Astrocyte (in vitro differentiated cells and primary cell): ENCODE results near the gene ENOSF1. TPM values are rescaled to one million over a fixed set of nuclear protein-coding genes. Genes with fewer than 3 reads are reported as not detected.

Experiments
- DNase-seq: peaks from one replicate; pipeline ENCODE4 v3.0.0-alpha.2; 2010; ENCODE audit warnings: low read depth
- FAIRE-seq: peaks from 2 replicates; lab custom pipeline; 2011; peaks lifted over from hg19 to GRCh38; lab: Jason Lieb, UNC
- H2AFZ ChIP-seq: 2 replicates; pipeline ENCODE4 v1.6.0; 2012; ENCODE audit warnings: low read depth, low read length, inconsistent platforms
- H3K27ac ChIP-seq: 2 replicates; pipeline ENCODE4 v1.5.1; 2011; ENCODE audit warnings: low read depth, low read length, inconsistent platforms
- H3K27me3 ChIP-seq: 2 replicates; pipeline ENCODE4 v1.6.0; 2011; ENCODE audit warnings: low read length, inconsistent platforms; ENCODE audit not compliant: insufficient read depth
- H3K36me3 ChIP-seq: 2 replicates; pipeline ENCODE4 v1.5.1; 2011; ENCODE audit warnings: low read length, inconsistent platforms; ENCODE audit not compliant: insufficient read depth
- H3K4me1 ChIP-seq: 2 replicates; pipeline ENCODE4 v1.5.1; 2011; ENCODE audit warnings: low read length, inconsistent platforms; ENCODE audit not compliant: insufficient read depth
- H3K4me2 ChIP-seq: 2 replicates; pipeline ENCODE4 v1.6.0; 2012; ENCODE audit warnings: low read length, inconsistent platforms
- H3K4me3 ChIP-seq: 2 replicates; pipeline ENCODE4 v1.5.1; 2011; ENCODE audit warnings: low read depth, mild to moderate bottlenecking, low read length, inconsistent platforms; ENCODE audit not compliant: insufficient read depth
- H3K79me2 ChIP-seq: 2 replicates; pipeline ENCODE4 v1.6.0; 2012; ENCODE audit warnings: mild to moderate bottlenecking, low read length, inconsistent platforms; ENCODE audit not compliant: insufficient read depth
- H3K9ac ChIP-seq: 2 replicates; pipeline ENCODE4 v1.6.0; 2012; ENCODE audit warnings: mild to moderate bottlenecking, low read length, inconsistent platforms
- H3K9me3 ChIP-seq: 2 replicates; pipeline ENCODE4 v1.5.1; 2012; ENCODE audit warnings: low read depth, mild to moderate bottlenecking, low read length, inconsistent platforms; ENCODE audit not compliant: insufficient read depth
- H4K20me1 ChIP-seq: 2 replicates; pipeline ENCODE4 v1.6.0; 2012; ENCODE audit warnings: low read length, inconsistent platforms; ENCODE audit not compliant: insufficient read depth
- H3K27ac Mint-ChIP-seq: one replicate; pipeline ENCODE4 v1.8.0; 2021; ENCODE audit warnings: mild to moderate bottlenecking, mixed read lengths; ENCODE audit not compliant: unreplicated experiment
- H3K27me3 Mint-ChIP-seq: one replicate; pipeline ENCODE4 v1.8.0; 2021; ENCODE audit warnings: low read depth, mixed read lengths; ENCODE audit not compliant: unreplicated experiment
- H3K36me3 Mint-ChIP-seq: one replicate; pipeline ENCODE4 v1.8.0; 2021; ENCODE audit warnings: low read depth, mixed read lengths; ENCODE audit not compliant: unreplicated experiment
- H3K4me1 Mint-ChIP-seq: one replicate; pipeline ENCODE4 v1.8.0; 2021; ENCODE audit warnings: low read depth, mixed read lengths; ENCODE audit not compliant: unreplicated experiment
- H3K4me3 Mint-ChIP-seq: one replicate; pipeline ENCODE4 v1.8.0; 2021; ENCODE audit warnings: mild to moderate bottlenecking, moderate library complexity, mixed read lengths; ENCODE audit not compliant: unreplicated experiment
- H3K9me3 Mint-ChIP-seq: one replicate; pipeline ENCODE4 v1.8.0; 2021; ENCODE audit warnings: mild to moderate bottlenecking, mixed read lengths; ENCODE audit not compliant: unreplicated experiment
- EZH2 ChIP-seq: IDR thresholded peaks from 2 replicates; pipeline ENCODE4 v1.6.1; 2012; ENCODE audit warnings: mild to moderate bottlenecking, low read length, inconsistent platforms; ENCODE audit not compliant: insufficient read depth
- total RNA-seq: library from RNA; stranded (reverse); gene quantifications from 2 replicates; pipeline ENCODE4 v1.2.1, GENCODE V29; 2021
- TF ChIP-seq, protein P1 (sequence below): IDR thresholded peaks from 2 replicates; pipeline ENCODE4 v1.5.1; 2011; ENCODE audit warnings: low read depth, mild to moderate bottlenecking, inconsistent platforms, low read length, moderate library complexity; ENCODE audit not compliant: insufficient read depth

The ENOSF1 gene
- total RNA-seq, 1 donor from 2014 or later, result 14.4 TPM

DNA sequence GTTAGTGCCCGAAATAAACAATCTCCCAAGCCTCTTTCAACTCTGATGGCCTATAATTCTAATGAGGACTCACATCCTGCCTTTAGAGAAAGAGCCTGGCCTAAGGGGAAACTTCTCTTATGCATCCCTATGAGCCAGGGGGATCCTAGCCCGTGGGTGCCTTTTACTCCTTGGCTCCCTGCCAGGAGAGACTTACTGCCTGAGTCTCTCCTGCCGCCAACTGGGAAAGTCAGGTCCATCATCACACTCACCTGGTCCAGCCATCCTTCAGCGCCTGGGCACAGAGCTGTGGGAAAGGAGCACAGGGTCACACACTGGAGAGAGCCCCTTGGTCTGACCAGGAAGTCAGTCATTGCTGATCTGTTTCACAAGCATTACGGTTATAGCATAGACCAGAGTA is 24.1 kb downstream of the ENOSF1 start:
- Mint-ChIP-seq H3K9me3 (no peaks in the 10 kb centered on the region), H3K4me3 (no peak overlapping the region), H3K36me3 (peaks cover 2% of the 10 kb centered on the region), H3K4me1 (peaks cover 12% of the 10 kb centered on the region), H3K27ac (no peak overlapping the region), H3K27me3 (no peaks in the 10 kb centered on the region)
- TF ChIP-seq, protein P1, sequence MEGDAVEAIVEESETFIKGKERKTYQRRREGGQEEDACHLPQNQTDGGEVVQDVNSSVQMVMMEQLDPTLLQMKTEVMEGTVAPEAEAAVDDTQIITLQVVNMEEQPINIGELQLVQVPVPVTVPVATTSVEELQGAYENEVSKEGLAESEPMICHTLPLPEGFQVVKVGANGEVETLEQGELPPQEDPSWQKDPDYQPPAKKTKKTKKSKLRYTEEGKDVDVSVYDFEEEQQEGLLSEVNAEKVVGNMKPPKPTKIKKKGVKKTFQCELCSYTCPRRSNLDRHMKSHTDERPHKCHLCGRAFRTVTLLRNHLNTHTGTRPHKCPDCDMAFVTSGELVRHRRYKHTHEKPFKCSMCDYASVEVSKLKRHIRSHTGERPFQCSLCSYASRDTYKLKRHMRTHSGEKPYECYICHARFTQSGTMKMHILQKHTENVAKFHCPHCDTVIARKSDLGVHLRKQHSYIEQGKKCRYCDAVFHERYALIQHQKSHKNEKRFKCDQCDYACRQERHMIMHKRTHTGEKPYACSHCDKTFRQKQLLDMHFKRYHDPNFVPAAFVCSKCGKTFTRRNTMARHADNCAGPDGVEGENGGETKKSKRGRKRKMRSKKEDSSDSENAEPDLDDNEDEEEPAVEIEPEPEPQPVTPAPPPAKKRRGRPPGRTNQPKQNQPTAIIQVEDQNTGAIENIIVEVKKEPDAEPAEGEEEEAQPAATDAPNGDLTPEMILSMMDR, result no peak
- no peak for TF ChIP-seq EZH2
- DNase-seq (no peak), FAIRE-seq (no peak)
- Histone ChIP-seq H3K4me2 (no peak overlapping the region), H3K9ac (no peak overlapping the region), H3K36me3 (peaks cover 11% of the 10 kb centered on the region), H4K20me1 (peaks cover 4% of the 10 kb centered on the region), H3K27me3 (no peaks in the 10 kb centered on the region), H3K4me1 (peaks cover 6% of the 10 kb centered on the region), H2AFZ (no peak overlapping the region), H3K9me3 (no peaks in the 10 kb centered on the region), H3K79me2 (no peaks in the 10 kb centered on the region), H3K27ac (no peak overlapping the region), H3K4me3 (no peak overlapping the region)

DNA sequence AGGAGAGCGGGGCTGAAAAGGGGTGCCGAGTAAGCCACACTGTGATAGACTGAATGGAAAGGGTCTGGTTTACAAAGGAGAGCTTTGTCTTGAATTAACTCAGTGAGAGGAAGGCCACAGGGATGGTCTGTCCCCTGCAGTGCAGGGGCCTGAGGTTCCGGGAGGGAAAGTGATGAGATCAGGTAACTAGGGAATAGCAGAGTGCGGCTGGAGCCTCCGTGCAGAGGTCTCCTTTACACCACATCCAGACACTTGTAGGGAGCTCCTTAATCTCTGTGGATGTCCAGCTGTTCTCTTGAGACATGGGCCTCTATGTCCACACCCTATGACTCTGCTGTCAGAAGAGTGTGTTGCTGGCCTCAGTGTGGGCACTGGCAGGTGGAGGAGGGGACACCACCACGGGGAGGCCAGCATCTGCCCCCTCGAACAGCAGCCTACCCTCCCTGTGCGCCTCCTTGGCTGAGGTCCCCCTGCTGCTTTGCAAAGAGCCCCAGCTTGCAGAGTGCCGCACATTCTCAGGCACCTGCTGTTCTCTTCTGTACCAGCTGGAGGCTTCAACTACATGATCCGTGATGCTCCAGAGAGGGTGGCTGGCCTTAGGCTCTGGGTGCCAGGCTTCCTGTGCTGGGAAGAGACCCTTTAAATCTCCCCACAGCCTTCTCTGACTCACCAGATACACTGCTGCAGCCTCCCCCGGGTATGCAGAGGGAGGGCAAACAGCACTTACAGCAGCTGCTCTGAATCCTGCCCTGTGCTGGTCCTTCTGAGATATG is 25.9 kb downstream of the ENOSF1 start:
- Histone ChIP-seq H3K27me3 (no peaks in the 10 kb centered on the region), H3K79me2 (no peaks in the 10 kb centered on the region), H3K9ac (no peak overlapping the region), H3K36me3 (peaks cover 11% of the 10 kb centered on the region), H3K27ac (no peak overlapping the region), H3K4me2 (no peak overlapping the region), H3K4me1 (peaks cover 6% of the 10 kb centered on the region), H2AFZ (no peak overlapping the region), H4K20me1 (peaks cover 4% of the 10 kb centered on the region), H3K9me3 (no peaks in the 10 kb centered on the region), H3K4me3 (no peak overlapping the region)
- no peaks in the 10 kb centered on the region for H3K27me3 Mint-ChIP-seq
- H3K36me3 Mint-ChIP-seq, result peaks cover 6% of the 10 kb centered on the region
- no peak overlapping the region for H3K4me3 Mint-ChIP-seq
- no peak overlapping the region for H3K27ac Mint-ChIP-seq
- no peaks in the 10 kb centered on the region for H3K9me3 Mint-ChIP-seq
- FAIRE-seq (no peak), DNase-seq (no peak)
- TF ChIP-seq, protein P1, result no peak
- TF ChIP-seq EZH2, result no peak
- peaks cover 12% of the 10 kb centered on the region for H3K4me1 Mint-ChIP-seq

- H3K27ac Mint-ChIP-seq, result no peak overlapping the region
- peaks cover 6% of the 10 kb centered on the region for H3K4me1 ChIP-seq
- no peak overlapping the region for H3K4me3 Mint-ChIP-seq
Observed at GRCh38 chr18:685438-685837, 27.0 kb downstream of the ENOSF1 start.

More at GRCh38 chr18:685438-685837, 27.0 kb downstream of the ENOSF1 start:
- H2AFZ ChIP-seq, result no peak overlapping the region
- no peak overlapping the region for H3K4me3 ChIP-seq
- no peak for DNase-seq
- no peaks in the 10 kb centered on the region for H3K27me3 Mint-ChIP-seq
- peaks cover 4% of the 10 kb centered on the region for H4K20me1 ChIP-seq
- H3K4me1 Mint-ChIP-seq, result peaks cover 12% of the 10 kb centered on the region
- H3K27me3 ChIP-seq, result no peaks in the 10 kb centered on the region
- no peaks in the 10 kb centered on the region for H3K79me2 ChIP-seq
- no peak overlapping the region for H3K9ac ChIP-seq
- no peak for TF ChIP-seq EZH2
- TF ChIP-seq, protein P1, result no peak
- no peak for FAIRE-seq
- H3K27ac ChIP-seq, result no peak overlapping the region
- H3K36me3 ChIP-seq, result peaks cover 11% of the 10 kb centered on the region
- H3K36me3 Mint-ChIP-seq, result peaks cover 7% of the 10 kb centered on the region
- no peaks in the 10 kb centered on the region for H3K9me3 Mint-ChIP-seq
- H3K4me2 ChIP-seq, result no peak overlapping the region
- H3K9me3 ChIP-seq, result no peaks in the 10 kb centered on the region
